Progenitor cell of endocrine pancreas (in vitro differentiated cells): ENCODE measurements around the gene RIGI. TPM values are rescaled to one million over a fixed set of nuclear protein-coding genes. Genes with fewer than 3 reads are reported as not detected.
A peak's percentile ranks its signal among the peaks of the same experiment; 100 is the strongest.

Source experiments
- DNase-seq: peaks from one replicate; pipeline ENCODE4 v3.0.0; 2021; ENCODE audit warnings: low spot score; ENCODE audit not compliant: unreplicated experiment
- H3K27ac Mint-ChIP-seq: 2 replicates; pipeline ENCODE4 v1.8.0; 2021; ENCODE audit warnings: mild to moderate bottlenecking, moderate library complexity, mixed read lengths
- H3K27me3 Mint-ChIP-seq: 2 replicates; pipeline ENCODE4 v1.8.0; 2021; ENCODE audit warnings: mixed read lengths
- H3K36me3 Mint-ChIP-seq: 2 replicates; pipeline ENCODE4 v1.8.0; 2022; ENCODE audit warnings: mixed read lengths; ENCODE audit not compliant: insufficient read depth
- H3K4me1 Mint-ChIP-seq: 2 replicates; pipeline ENCODE4 v1.8.0; 2021; ENCODE audit warnings: low read depth, mixed read lengths
- H3K4me3 Mint-ChIP-seq: 2 replicates; pipeline ENCODE4 v1.8.0; 2021; ENCODE audit warnings: low read depth, mild to moderate bottlenecking, moderate library complexity, mixed read lengths
- H3K9me3 Mint-ChIP-seq: 2 replicates; pipeline ENCODE4 v1.8.0; 2021; ENCODE audit warnings: low read depth, mixed read lengths
- total RNA-seq: library from RNA; stranded (reverse); gene quantifications from 2 replicates; pipeline ENCODE4 v1.2.1, GENCODE V29; 2021
- TF ChIP-seq, protein P1 (sequence below): fragments of 200-600 bp; sonication (generic); IDR thresholded peaks from one replicate; pipeline ENCODE4 v1.5.0; 2021; ENCODE audit warnings: antibody characterized with exemption, mild to moderate bottlenecking; ENCODE audit not compliant: unreplicated experiment

RIGI gene
- total RNA-seq, 1 donor from 2014 or later = 10.7 TPM

- no peak overlapping the region for H3K4me3 Mint-ChIP-seq
- H3K27me3 Mint-ChIP-seq = no peaks in the 10 kb centered on the region
- no peaks in the 10 kb centered on the region for H3K36me3 Mint-ChIP-seq
Measured at GRCh38 chr9:32554591-32554990, 28.6 kb upstream of the RIGI start.

GRCh38 chr9:32554107-32554506 lies 28.1 kb upstream of the RIGI start:
- Mint-ChIP-seq H3K27ac (peak overlapping the region; percentile 49), H3K4me1 (peaks cover 12% of the 10 kb centered on the region), H3K27me3 (no peaks in the 10 kb centered on the region), H3K36me3 (peaks cover 2% of the 10 kb centered on the region), H3K9me3 (no peaks in the 10 kb centered on the region), H3K4me3 (no peak overlapping the region)
- no peak for DNase-seq
- TF ChIP-seq, protein P1, sequence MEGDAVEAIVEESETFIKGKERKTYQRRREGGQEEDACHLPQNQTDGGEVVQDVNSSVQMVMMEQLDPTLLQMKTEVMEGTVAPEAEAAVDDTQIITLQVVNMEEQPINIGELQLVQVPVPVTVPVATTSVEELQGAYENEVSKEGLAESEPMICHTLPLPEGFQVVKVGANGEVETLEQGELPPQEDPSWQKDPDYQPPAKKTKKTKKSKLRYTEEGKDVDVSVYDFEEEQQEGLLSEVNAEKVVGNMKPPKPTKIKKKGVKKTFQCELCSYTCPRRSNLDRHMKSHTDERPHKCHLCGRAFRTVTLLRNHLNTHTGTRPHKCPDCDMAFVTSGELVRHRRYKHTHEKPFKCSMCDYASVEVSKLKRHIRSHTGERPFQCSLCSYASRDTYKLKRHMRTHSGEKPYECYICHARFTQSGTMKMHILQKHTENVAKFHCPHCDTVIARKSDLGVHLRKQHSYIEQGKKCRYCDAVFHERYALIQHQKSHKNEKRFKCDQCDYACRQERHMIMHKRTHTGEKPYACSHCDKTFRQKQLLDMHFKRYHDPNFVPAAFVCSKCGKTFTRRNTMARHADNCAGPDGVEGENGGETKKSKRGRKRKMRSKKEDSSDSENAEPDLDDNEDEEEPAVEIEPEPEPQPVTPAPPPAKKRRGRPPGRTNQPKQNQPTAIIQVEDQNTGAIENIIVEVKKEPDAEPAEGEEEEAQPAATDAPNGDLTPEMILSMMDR = no peak

More at GRCh38 chr9:32554591-32554990, 28.6 kb upstream of the RIGI start:
- H3K27ac Mint-ChIP-seq = no peak overlapping the region
- no peak for DNase-seq
- H3K9me3 Mint-ChIP-seq = no peaks in the 10 kb centered on the region
- TF ChIP-seq, protein P1 = no peak
- H3K4me1 Mint-ChIP-seq = peaks cover 9% of the 10 kb centered on the region

- H3K4me1 Mint-ChIP-seq = peaks cover 16% of the 10 kb centered on the region
- peak; percentile 69 for DNase-seq
- peak within 1 kb of the TSS; percentile 94 for H3K4me3 Mint-ChIP-seq
- H3K27ac Mint-ChIP-seq = peak within 1 kb of the TSS; percentile 99
- H3K36me3 Mint-ChIP-seq = peaks cover 8% of the 10 kb centered on the region
- TF ChIP-seq, protein P1 = peak; percentile 11
- no peaks in the 10 kb centered on the region for H3K27me3 Mint-ChIP-seq
- no peaks in the 10 kb centered on the region for H3K9me3 Mint-ChIP-seq
Measured at GRCh38 chr9:32552172-32552872, 26.3 kb upstream of the RIGI start, which contains the start of the genes SMIM27 and TOPORS. Gene SMIM27 (plus strand): TSS chr9:32552327. CDS start chr9:32552435, 108 bp downstream. Gene TOPORS (minus strand): TSS chr9:32552586. CDS start chr9:32552436, 150 bp downstream.

DNA sequence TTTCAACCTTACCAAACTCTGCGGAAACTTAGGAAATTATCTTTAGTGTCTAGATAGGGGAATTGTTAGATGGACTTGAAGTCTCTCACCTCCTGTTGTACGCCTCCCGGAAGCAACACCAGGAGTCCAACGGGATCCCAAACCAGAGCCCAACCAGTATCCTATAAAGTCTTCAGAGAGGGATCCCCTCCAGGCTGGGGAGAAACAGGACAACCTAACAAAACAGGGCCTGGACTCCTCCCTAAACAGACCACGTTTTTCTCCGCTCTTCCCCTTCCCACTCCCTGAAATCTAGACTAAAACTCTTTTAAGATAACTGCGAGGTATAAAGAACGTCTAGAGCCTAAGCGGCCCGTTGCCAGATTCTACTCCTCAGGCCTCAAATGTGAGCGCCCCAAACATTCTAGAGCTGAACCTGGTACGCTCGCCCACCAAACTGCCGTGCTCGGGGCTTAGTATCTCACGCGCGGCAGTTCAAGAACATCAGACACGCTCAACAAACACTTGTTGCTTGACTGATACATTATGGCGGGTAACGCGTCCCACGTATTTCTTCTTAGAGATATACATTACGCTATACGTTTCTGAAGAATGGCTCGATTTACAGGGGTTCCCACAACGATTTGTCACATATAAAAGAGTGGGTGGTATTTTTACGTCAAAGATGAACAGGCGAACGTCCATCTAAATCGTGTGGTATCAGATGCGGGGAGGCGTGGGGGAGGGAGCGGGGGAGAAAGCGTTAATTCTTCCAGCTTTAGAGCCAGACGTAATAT lies 25.5 kb upstream of the RIGI start:
- H3K27me3 Mint-ChIP-seq = no peaks in the 10 kb centered on the region
- TF ChIP-seq, protein P1 = no peak
- peak overlapping the region; percentile 94 for H3K4me3 Mint-ChIP-seq
- DNase-seq = no peak
- no peaks in the 10 kb centered on the region for H3K9me3 Mint-ChIP-seq
- peaks cover 16% of the 10 kb centered on the region for H3K4me1 Mint-ChIP-seq
- peaks cover 12% of the 10 kb centered on the region for H3K36me3 Mint-ChIP-seq
- H3K27ac Mint-ChIP-seq = peak overlapping the region; percentile 99

DNA sequence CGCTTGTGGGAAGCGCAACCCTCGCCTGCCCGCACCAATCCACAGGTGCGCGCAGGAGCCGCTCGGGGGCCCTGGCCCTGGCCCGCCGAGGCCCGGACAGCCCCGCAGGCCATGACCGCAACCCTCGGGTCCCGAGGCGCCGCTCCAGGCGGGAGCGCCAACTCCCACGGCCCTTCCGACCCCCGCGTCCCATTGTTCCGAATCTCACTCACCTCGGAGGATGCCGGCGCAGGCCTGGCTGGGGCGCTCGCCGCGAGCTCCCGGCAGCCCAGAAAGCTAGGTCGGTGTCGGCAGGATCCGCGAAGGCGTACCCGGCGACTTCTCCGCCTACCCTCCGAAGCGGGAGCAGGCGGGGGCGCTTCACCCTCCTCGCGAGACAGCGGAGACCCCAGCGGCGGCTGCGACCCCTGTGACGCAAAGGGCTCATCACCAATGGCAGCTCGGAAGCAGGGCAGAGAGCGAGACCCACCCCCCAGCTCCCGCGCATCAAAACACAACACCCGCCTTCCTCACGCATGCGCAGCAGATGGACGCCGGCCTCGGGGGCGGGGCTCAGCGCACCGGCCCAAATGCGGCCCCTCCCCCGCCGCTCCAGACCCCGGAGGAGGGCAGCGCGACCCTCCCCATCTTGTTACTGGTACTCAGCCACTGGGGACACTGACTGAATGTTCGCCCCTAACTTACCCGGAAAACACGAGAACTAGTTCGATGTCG lies 24.7 kb upstream of the RIGI start:
- H3K36me3 Mint-ChIP-seq = peaks cover 12% of the 10 kb centered on the region
- peak; percentile 97 for DNase-seq
- TF ChIP-seq, protein P1 = peak; percentile 15

More for the DNA sequence above, 24.7 kb upstream of the RIGI start:
- Mint-ChIP-seq H3K4me3 (peak overlapping the region; percentile 94), H3K9me3 (no peaks in the 10 kb centered on the region), H3K4me1 (peaks cover 16% of the 10 kb centered on the region), H3K27ac (peak overlapping the region; percentile 99), H3K27me3 (no peaks in the 10 kb centered on the region)
